Neural progenitor cell (in vitro differentiated cells): ENCODE results near the gene MRPS27.

Experiments used
- EZH2 ChIP-seq: fragments of 200-600 bp; sonication (generic); IDR thresholded peaks from 2 replicates; pipeline ENCODE4 v1.6.1; 2017; ENCODE audit warnings: antibody characterized with exemption, mild to moderate bottlenecking, moderate library complexity
- EZH2phosphoT487 ChIP-seq: fragments of 200-600 bp; sonication (generic); IDR thresholded peaks from 2 replicates; pipeline ENCODE4 v1.6.1; 2017; ENCODE audit warnings: antibody characterized with exemption
- TF ChIP-seq, protein P1 (sequence below): fragments of 200-600 bp; sonication (generic); IDR thresholded peaks from 2 replicates; pipeline ENCODE4 v1.5.1; 2017; ENCODE audit warnings: antibody characterized with exemption, mild to moderate bottlenecking

- TF ChIP-seq, protein P1, sequence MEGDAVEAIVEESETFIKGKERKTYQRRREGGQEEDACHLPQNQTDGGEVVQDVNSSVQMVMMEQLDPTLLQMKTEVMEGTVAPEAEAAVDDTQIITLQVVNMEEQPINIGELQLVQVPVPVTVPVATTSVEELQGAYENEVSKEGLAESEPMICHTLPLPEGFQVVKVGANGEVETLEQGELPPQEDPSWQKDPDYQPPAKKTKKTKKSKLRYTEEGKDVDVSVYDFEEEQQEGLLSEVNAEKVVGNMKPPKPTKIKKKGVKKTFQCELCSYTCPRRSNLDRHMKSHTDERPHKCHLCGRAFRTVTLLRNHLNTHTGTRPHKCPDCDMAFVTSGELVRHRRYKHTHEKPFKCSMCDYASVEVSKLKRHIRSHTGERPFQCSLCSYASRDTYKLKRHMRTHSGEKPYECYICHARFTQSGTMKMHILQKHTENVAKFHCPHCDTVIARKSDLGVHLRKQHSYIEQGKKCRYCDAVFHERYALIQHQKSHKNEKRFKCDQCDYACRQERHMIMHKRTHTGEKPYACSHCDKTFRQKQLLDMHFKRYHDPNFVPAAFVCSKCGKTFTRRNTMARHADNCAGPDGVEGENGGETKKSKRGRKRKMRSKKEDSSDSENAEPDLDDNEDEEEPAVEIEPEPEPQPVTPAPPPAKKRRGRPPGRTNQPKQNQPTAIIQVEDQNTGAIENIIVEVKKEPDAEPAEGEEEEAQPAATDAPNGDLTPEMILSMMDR = no peak
- TF ChIP-seq EZH2 = no peak
- no peak for TF ChIP-seq EZH2phosphoT487
Observed at GRCh38 chr5:72276219-72276752, 43.8 kb downstream of the MRPS27 start.
